Measurements from ENCODE around the gene ABCB7.

Gene ABCB7

GRCh38 chrX:75074475-75074874 is 81.6 kb downstream of the ABCB7 start:
- Histone ChIP-seq H3K4me3 (ENCODE audit: low read depth, low read length) (no peak overlapping the region), H3K36me3 (ENCODE audit: control insufficient read depth, insufficient read depth, low read length) (no peaks in the 10 kb centered on the region), H3K4me2 (ENCODE audit: low read length) (no peak overlapping the region), H3K79me2 (no peaks in the 10 kb centered on the region), H2AFZ (no peak overlapping the region), H3K27me3 (ENCODE audit: control insufficient read depth, insufficient read depth, low read length) (no peaks in the 10 kb centered on the region), H3K9me3 (ENCODE audit: control insufficient read depth, low read length) (no peaks in the 10 kb centered on the region), H3K9ac (no peak overlapping the region), H3K27ac (no peak overlapping the region), H3K4me1 (no peaks in the 10 kb centered on the region)
- TF ChIP-seq, protein P1, sequence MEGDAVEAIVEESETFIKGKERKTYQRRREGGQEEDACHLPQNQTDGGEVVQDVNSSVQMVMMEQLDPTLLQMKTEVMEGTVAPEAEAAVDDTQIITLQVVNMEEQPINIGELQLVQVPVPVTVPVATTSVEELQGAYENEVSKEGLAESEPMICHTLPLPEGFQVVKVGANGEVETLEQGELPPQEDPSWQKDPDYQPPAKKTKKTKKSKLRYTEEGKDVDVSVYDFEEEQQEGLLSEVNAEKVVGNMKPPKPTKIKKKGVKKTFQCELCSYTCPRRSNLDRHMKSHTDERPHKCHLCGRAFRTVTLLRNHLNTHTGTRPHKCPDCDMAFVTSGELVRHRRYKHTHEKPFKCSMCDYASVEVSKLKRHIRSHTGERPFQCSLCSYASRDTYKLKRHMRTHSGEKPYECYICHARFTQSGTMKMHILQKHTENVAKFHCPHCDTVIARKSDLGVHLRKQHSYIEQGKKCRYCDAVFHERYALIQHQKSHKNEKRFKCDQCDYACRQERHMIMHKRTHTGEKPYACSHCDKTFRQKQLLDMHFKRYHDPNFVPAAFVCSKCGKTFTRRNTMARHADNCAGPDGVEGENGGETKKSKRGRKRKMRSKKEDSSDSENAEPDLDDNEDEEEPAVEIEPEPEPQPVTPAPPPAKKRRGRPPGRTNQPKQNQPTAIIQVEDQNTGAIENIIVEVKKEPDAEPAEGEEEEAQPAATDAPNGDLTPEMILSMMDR (IDR thresholded peaks at IDR 0.05) = no peak

DNA sequence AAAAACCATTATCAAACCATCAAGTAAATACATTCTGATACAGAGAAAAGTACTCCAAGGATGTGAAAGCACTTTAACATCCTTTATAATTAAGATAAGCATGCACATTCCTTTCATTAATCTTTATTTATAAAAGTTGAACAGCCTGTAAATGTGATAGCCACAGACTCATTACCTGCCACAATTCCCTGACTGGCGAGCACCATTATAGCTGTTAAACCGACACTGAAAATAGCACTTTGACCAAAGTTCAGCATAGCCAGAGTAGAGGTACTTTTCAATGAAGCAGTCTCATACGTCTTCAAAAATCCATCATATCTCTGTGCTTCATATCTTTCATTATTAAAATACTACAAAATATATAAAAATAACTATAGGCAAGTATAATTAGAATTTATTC is 84.7 kb downstream of the ABCB7 start:
- no peak overlapping the region for H2AFZ ChIP-seq
- TF ChIP-seq, protein P1 (IDR thresholded peaks at IDR 0.05) = no peak
- no peaks in the 10 kb centered on the region for H3K36me3 ChIP-seq (ENCODE audit: control insufficient read depth, insufficient read depth, low read length)
- H3K9me3 ChIP-seq (ENCODE audit: control insufficient read depth, low read length) = no peaks in the 10 kb centered on the region
- H3K4me2 ChIP-seq (ENCODE audit: low read length) = no peak overlapping the region
- H3K27ac ChIP-seq = no peak overlapping the region
- H3K4me1 ChIP-seq = no peaks in the 10 kb centered on the region
- H3K27me3 ChIP-seq (ENCODE audit: control insufficient read depth, insufficient read depth, low read length) = no peaks in the 10 kb centered on the region
- no peak overlapping the region for H3K4me3 ChIP-seq (ENCODE audit: low read depth, low read length)
- H3K79me2 ChIP-seq = no peaks in the 10 kb centered on the region
- H3K9ac ChIP-seq = no peak overlapping the region

- Histone ChIP-seq H3K4me2 (ENCODE audit: low read length) (no peak overlapping the region), H3K27me3 (ENCODE audit: control insufficient read depth, insufficient read depth, low read length) (no peaks in the 10 kb centered on the region), H2AFZ (no peak overlapping the region), H3K4me1 (no peaks in the 10 kb centered on the region), H3K27ac (no peak overlapping the region), H3K9me3 (ENCODE audit: control insufficient read depth, low read length) (no peaks in the 10 kb centered on the region), H3K9ac (no peak overlapping the region), H3K79me2 (no peaks in the 10 kb centered on the region), H3K4me3 (ENCODE audit: low read depth, low read length) (no peak overlapping the region), H3K36me3 (ENCODE audit: control insufficient read depth, insufficient read depth, low read length) (no peaks in the 10 kb centered on the region)
- TF ChIP-seq, protein P1 (IDR thresholded peaks at IDR 0.05) = no peak
These were observed 88.2 kb downstream of the ABCB7 start for GRCh38 chrX:75067931-75068330.

DNA sequence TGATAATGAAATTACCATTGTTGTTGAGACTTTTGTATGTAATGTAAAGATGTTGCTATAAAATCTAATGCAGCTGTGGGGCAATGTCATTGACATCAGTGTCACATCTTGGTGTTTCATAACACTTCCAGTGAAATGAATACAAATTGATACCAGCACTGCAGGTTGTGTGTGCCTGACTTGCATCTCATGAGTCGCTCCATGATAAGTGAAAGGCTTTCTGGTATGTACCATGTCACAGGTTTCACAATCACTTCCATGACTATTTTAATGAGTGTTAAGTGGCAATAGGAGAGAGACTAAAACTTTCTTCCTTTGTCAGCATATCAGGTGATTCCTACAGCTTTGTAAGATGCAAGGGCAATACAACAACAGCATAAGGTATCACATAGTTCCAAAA is 94.4 kb downstream of the ABCB7 start:
- H3K36me3 ChIP-seq (ENCODE audit: control insufficient read depth, insufficient read depth, low read length) = no peaks in the 10 kb centered on the region
- no peak overlapping the region for H3K4me2 ChIP-seq (ENCODE audit: low read length)
- H3K4me3 ChIP-seq (ENCODE audit: low read depth, low read length) = no peak overlapping the region
- no peaks in the 10 kb centered on the region for H3K9me3 ChIP-seq (ENCODE audit: control insufficient read depth, low read length)
- no peaks in the 10 kb centered on the region for H3K4me1 ChIP-seq
- H3K27ac ChIP-seq = no peak overlapping the region
- H3K79me2 ChIP-seq = no peaks in the 10 kb centered on the region
- H3K9ac ChIP-seq = no peak overlapping the region
- TF ChIP-seq, protein P1 (IDR thresholded peaks at IDR 0.05) = no peak
- no peak overlapping the region for H2AFZ ChIP-seq
- no peaks in the 10 kb centered on the region for H3K27me3 ChIP-seq (ENCODE audit: control insufficient read depth, insufficient read depth, low read length)

DNA sequence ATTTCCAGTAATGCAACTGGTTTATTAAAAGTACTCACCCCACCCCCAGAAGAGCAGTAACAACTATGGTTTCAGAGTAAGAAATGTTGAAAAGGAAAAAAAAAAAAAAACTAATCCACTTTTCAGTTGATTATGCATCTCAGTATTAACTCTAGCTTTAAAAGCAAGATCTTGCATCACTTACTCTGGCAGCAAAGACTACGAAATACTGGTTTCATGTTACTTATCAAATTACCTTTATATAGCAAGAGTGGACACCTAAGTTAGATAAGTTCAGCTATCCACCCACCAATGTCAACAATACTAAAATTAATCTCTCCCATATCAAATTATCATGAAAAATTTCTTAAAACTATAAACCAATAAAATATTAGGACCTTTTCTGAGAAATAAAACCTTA is 105.0 kb downstream of the ABCB7 start:
- H3K27me3 ChIP-seq (ENCODE audit: control insufficient read depth, insufficient read depth, low read length) = no peaks in the 10 kb centered on the region
- H3K4me3 ChIP-seq (ENCODE audit: low read depth, low read length) = no peak overlapping the region
- TF ChIP-seq, protein P1 (IDR thresholded peaks at IDR 0.05) = no peak
- H3K4me2 ChIP-seq (ENCODE audit: low read length) = no peak overlapping the region
- H2AFZ ChIP-seq = no peak overlapping the region
- no peaks in the 10 kb centered on the region for H3K4me1 ChIP-seq
- H3K9ac ChIP-seq = no peak overlapping the region
- H3K27ac ChIP-seq = no peak overlapping the region
- no peaks in the 10 kb centered on the region for H3K9me3 ChIP-seq (ENCODE audit: control insufficient read depth, low read length)
- H3K36me3 ChIP-seq (ENCODE audit: control insufficient read depth, insufficient read depth, low read length) = no peaks in the 10 kb centered on the region
- no peaks in the 10 kb centered on the region for H3K79me2 ChIP-seq

Measured in parathyroid adenoma (tissue), 2 donors.